GM10847 (cell line): Measurements from ENCODE around the gene CBY1.

Source experiments
- POLR2A ChIP-seq: IDR thresholded peaks from 2 replicates; pipeline ENCODE4 v1.6.1; 2011; ENCODE audit not compliant: insufficient read length; ENCODE audit errors: extremely low read depth

The CBY1 gene

DNA sequence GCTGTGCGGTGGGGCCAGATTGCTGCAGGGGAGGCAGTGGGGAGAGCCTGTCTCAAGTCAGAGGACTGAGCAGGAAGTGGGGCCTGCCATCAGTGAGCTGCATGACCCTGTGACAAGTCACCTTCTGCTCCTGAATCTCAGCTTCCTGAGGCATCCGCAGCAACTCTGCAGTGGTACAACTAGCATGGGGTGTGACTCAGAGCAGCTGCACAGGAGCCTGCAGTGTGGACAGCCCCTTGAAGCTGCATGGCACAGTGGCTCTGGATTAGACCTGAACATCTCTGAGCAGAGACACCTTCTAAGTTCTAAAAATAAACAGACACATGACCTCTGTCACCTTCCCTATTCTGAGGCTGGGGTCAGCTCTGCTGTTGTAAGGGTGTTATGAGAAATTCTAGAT is 18.2 kb upstream of the CBY1 start:
- no peak for TF ChIP-seq POLR2A

DNA sequence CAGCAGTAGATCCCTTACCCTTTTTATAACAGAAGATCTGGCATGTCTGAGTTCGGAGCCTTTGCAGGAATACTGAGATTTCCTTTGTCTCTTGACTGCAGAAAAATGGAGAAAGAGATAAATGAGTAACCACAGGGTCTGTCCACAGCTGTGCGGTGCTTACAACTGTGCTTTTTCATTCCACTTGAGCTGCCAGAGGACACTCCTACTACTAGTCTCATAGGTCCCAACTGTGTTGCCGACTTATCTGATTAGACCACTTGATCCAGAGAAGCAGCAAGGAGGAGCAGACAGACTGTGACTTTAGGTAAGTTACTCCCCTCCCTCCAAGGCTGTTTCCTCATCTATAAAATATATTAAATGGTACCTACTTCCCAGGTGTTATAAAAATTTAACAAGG is 17.7 kb upstream of the CBY1 start:
- TF ChIP-seq POLR2A, result no peak

DNA sequence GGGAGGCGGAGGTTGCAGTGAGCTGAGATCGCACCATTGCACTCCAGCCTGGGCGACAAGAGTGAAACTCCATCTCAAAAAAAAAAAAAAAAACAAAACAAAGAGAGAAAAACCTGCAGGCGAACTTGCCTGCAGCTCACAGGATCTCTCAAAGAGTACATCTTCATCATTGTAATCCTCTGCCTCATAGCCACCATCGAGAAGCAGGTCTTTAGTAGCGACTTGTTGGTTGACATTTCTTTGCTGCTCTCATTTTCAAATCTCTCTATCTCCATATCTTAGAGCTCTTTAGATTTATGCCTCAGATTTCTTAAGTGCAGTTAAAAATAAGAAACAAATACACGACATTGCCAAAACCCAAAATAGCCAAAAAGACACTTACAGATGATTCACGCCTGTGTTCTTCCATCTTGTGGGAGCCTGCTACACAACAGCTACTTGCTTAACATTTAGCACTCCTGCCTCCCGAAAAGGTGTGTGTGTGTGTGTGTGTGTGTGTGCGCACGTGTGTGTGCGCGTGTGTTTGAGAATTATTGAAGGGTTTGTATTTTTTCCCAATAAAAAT is 14.9 kb upstream of the CBY1 start:
- no peak for TF ChIP-seq POLR2A

DNA sequence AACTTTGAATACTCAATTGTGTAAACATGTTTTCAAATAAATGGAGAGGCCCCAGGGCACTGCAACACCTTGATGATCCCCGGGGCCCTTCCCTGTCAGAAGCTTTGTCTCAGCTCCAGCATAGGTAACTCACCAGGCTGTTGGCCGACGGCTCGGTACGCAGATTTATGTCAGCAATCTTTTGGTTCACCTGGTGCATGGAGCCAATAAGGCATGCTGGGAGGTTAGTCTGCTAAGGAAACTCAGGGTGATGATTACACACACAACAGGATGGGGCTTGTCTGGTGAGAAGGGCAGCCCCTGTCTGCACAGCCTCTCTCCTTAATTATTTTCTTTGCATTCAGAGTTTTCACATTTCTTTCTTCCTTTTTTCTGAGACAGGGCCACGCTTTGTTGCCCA is 11.0 kb upstream of the CBY1 start:
- no peak for TF ChIP-seq POLR2A

DNA sequence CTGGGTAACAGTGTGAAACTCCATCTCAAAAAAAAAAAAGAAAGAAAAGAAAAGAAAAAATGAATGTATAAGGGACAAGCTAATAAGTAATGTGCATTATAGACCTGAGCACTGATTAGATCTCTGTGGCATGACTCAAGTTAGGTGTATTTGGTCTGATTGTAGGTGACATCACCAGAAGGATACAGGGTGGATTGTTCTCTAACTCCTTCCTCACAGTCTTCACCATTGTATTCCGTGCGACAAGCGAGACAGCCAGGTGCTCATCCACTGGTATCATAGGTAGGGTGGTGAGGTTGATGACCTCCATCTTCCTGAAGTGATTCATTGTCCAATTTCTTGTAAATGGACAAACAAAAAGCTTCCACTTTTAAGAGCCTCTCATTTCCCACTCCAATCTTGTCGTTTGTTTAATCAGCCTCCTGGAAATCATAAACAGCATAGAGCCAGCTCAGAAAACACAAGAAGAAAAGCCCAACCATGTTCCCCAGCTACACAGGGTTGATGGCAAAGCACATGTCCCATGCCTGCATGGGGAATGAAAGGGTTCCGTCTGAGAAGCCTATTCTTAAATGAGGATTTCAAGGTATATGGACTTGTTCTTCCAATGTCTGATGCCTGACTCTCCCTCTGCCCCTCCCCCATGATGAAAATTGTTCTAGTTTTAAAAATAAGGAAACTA is 6.5 kb upstream of the CBY1 start:
- TF ChIP-seq POLR2A, result no peak

DNA sequence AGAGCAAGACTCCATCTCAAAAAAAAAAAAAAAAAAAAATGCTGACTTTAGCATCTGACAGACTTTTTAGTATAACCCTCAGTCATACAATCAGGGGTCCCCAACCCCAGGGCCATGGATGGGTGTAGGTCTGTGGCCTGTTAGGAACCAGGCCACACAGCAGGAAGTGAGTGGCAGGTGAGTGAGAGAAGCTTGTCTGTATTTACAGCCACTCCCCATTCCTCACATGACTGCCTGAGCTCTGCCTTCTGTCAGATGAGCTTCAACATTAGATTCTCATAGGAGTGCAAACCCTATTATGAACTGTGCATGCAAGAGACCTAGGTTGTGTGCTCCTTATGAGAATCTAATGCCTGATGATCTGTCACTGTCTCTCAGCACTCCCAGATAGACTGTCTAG is 3.6 kb upstream of the CBY1 start:
- no peak for TF ChIP-seq POLR2A

DNA sequence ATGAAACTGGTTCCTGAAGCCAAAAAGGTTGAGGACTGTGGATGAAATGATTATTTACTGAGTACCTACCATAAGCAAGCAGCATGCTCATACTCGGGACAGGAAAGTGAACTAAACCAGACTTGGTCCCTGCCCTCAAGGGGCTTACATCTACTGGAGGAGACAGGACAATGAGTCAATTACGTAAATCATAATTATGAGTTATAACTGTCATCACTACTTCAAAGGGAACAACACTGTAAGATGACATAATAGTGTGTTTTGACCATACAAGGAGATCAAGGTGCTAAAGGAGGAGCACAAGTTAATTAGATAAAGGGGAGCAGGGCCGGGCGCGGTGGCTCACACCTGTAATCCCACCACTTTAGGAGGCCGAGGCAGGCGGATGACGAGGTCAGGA is 2.7 kb upstream of the CBY1 start:
- no peak for TF ChIP-seq POLR2A

DNA sequence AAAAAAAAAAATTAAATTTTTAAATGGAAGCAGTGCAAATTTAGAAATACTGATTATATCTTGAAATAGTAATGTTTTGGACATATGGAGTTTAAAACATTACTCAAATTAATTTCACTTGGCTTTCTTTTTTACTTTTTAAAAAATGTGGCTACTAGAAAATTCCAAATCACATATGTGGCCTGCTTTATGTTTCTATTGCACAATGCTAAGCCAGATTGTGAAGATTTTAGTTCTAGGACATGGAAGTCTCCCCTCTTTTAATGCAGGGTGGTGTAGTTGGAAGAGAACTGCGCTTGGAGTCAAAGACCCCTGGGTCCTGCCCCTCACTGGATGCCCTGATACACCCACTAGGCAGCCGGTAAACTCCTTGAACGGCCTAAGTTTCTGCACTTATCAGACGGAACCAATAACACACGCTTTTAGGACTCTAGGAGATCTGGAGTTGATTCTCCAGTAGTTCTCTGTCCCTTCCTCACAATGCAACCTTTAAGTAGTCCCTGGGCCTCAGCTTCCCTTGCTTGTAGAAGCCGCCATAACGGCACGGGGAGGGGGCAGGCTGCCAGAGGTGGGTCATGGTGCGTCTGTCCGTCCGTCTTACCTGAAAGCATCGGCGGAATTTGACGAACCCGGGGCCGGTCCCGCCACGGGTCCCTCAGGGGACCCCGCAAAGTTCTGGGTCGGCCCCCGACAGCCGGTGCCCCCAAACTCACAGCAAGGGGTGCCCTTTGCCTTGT is 751 bp upstream of the CBY1 start:
- no peak for TF ChIP-seq POLR2A

DNA sequence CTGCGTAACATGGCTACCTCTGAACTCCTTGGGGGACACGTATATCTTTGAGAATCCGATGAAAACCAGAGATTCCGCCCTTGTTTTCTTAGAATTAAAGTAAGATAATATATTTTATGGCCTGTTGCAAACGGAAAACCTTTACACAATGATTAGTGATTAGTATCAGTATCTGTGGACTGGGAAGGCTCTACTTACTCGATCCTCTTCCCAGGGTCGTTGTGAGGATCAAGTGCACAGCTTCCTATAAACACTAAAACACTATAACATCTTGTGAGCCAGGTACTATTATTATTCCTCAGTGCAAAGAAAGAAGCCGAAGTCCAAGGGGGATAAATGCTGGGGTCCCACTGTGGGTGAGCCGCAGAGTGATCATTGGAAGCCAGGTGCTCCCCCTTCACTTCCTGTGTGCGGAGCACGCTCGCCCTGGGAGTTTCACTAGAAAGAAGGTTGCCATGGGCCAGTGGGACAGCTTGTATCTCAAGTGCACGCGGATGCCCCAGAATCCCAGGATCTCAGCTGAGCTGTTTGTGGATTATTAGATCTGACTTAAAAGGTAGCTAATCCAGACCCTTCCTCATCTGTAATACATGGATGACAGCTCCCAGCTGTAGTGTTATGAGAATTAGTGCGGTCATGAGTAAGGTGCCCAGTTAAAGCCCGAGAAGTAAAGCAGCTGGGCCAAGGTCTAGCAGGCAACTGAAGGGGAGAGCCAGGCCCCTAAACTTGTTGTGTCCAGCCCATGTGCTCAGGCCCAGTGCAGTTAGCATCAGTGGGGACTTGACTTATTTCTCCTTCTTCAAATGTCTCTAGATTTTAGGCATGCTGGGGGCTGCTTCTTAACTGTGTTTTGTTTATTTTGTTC is 839 bp downstream of the CBY1 start:
- TF ChIP-seq POLR2A, result no peak

DNA sequence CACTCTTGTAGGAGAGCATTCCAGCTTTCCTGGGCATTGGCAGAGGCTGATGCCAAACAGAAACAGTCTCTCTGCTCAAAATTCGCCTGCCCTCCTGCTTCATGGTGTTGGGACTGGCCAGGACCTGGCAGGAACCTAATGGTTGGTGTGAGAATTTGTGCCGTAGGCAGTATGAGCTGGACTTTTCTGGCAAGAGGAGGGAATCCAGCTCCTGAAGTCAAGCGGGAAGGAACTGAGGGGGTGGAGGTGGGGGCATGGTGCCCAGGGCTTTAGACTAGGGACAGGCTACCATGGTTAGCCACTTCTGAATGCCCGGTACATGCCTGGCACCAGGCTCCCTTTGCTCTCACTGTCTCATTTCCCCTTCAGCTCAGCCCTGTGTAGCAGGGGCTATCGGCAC is 18.4 kb downstream of the CBY1 start:
- TF ChIP-seq POLR2A, result no peak

DNA sequence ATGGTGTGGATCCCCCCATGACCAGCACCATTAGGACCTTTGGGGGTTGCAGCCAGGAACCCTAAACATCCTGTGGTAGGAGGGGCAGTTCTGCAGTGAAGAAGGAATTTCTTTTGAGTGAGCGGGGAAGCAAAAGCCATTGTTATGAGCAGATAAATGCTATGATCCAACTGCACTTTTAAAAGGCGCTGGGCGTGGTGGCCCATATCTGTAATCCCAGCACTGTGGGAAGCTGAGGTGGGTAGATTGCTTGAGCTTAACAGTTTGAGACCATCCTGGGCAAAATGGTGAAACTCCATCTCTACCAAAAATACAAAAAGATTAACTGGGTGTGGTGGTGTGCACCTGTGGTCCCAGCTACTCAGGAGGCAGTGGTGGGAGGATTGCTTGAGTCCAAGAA is 19.4 kb downstream of the CBY1 start:
- TF ChIP-seq POLR2A, result no peak

DNA sequence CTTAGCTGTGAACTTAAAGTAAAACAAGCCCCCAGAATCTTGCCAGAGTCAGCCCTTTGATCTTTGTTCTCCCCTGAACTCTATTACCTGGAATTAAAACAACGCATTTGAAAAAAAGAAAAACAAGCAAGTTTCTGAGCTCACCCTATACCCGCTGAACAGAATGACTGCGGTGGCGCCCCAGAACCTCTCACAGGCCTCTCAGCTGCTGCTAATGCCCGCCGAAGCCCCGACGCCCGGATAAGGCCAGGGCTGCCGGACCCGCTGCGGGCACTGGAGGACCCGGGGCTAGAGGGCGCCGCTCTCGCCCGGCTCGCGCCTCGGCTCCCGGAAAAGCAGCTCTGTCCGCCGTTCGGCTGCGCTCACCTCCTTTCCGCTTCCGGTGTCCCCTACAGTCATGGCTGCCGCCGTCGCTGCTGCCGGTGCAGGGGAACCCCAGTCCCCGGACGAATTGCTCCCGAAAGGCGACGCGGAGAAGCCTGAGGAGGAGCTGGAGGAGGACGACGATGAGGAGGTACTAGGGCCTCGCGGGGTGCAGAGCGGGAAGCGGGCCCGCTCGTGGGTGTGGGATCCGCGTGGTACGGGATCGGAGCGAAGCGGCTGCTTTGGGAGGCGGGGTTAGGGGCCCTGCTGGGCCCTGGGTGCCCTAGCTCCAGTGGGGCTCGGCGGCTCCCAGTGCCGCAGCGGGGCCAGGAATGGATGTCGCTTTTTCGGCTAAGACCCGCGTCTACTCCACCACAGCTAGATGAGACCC is 25.3 kb downstream of the CBY1 start, which contains the start of gene TOMM22:
Gene TOMM22 (plus strand): TSS at position 376 of the 754 bp plus-strand sequence. CDS start 22 bp downstream, at position 398.
- TF ChIP-seq POLR2A, result peak; percentile 84

DNA sequence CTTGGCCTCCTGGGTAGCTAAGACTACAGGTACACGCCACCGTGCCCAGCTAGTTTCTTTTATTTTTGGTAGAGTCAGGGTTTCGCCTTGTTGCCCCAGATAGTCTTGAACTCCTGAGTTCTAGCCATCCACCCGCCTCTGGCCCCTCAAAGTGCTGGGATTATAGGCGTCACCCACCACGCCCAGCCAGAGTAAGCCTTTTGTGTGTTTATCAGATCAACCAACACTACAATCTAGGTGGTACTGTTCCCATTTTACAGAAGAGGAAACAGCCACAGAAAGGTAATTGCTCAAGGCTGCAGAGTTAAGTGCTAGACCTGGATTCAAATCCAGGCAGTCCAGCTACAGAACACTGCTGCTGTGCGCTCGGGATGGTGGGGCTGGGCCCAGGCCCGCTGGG is 28.5 kb downstream of the CBY1 start:
- TF ChIP-seq POLR2A, result no peak

DNA sequence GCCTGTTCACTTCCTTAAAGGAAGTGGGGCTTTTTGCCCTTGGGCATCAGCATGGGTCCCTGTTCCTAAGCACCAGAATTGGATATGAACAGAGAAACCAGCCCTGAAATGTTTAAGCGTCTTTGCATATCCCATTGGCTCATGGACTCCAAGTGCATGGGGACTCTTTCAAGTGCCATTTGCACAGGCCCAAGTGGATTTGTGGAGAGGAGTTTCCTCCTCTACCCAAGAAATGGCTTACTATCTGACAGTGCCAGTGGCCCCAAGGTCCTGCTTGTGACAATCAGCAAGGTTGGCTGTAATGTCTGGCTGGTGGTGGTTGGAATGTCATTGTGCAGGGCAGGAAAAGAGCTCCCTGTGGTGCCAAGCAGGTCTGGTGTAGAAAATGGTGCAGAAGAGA is 29.3 kb downstream of the CBY1 start:
- TF ChIP-seq POLR2A, result no peak

DNA sequence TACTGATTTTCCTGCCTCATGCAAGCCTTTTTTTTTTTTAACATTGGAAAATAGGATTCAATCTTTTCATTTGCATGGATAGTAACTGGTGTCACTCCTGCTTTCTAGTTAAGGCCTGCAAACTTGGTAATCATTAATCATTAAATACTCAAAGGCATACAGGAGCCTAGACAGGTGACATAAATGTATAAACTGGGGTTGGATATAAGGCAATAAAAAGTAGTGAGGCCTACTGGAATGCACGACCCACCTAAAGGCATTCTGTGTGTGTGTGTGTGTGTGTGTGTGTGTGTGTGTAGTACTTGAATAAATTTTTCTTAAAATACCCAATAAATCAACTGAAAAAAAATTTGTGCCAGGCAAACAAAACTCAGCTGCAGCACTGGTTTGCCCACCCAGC is 33.2 kb downstream of the CBY1 start:
- TF ChIP-seq POLR2A, result no peak
